ENCODE results near the gene CLEC18A. TPM values are rescaled to one million over a fixed set of nuclear protein-coding genes. Genes with fewer than 3 reads are reported as not detected.

Gene CLEC18A
- total and polyA plus RNA-seq, 2 of the 8 experiments (the other 6 are each of a cell fraction or from before 2014, with no cell fraction given), result 1.3 to 1.4 TPM

GRCh38 chr16:69932228-69932627 lies 18.9 kb upstream of the CLEC18A start:
- WGBS, 2 experiments (ENCODE audit: extremely low coverage in 1 of 2, insufficient coverage in 1 of 2, insufficient read length in 1 of 2, insufficient replicate concordance in 2 of 2, low coverage in 1 of 2, low lambda C conversion rate in 2 of 2, missing lambda C conversion rate in 1 of 2), result 95% methylated on average over 9 of the region's 9 CpGs; no CpG with 5 or more reads in 1 of the 2 experiments

More at GRCh38 chr16:69932228-69932627, 18.9 kb upstream of the CLEC18A start:
- H3K23ac ChIP-seq (ENCODE audit: insufficient read length), result no peak overlapping the region
- H2BK20ac ChIP-seq (ENCODE audit: low read length), result no peak overlapping the region
- no peak overlapping the region for H3K4me2 ChIP-seq (ENCODE audit: insufficient read depth in 1 of 2, low read depth in 2 of 2, low read length in 2 of 2)
- H4K91ac ChIP-seq (replicated peaks; ENCODE audit: insufficient read length, low read length), result no peak overlapping the region
- no peak overlapping the region for H2AK5ac ChIP-seq (ENCODE audit: low read depth, low read length)
- TF ChIP-seq SRF (IDR thresholded peaks at IDR 0.05; ENCODE audit: low read depth, low read length) (no peak), SP1 (IDR thresholded peaks at IDR 0.05; ENCODE audit: low read depth, low read length) (no peak)
- H2BK15ac ChIP-seq (ENCODE audit: low read length), result no peak overlapping the region
- H3K79me2 ChIP-seq (ENCODE audit: control insufficient read depth in 1 of 2, insufficient read depth in 2 of 2, low read length in 2 of 2), result no peaks in the 10 kb centered on the region
- H4K8ac ChIP-seq (ENCODE audit: extremely low read depth, insufficient read depth, low read length), result no peak overlapping the region
- H3K9me3 ChIP-seq (ENCODE audit: insufficient read depth in 2 of 2, low read depth in 1 of 2, low read length in 1 of 2), result no peaks in the 10 kb centered on the region
- no peak overlapping the region for H4K5ac ChIP-seq (ENCODE audit: insufficient read length, low read depth, low read length)
- ChIA-PET POLR2A (ENCODE audit: partially characterized antibody) (no interaction called here), CTCF (ENCODE audit: partially characterized antibody) (interaction anchor here (0.5 to 9.6 kb wide), 5 partner anchors 9 to 707 kb away, joined by 3 to 123 read pairs (median 31); no protein-coding TSS in a partner anchor)
- H2BK12ac ChIP-seq (ENCODE audit: low read depth, low read length), result no peak overlapping the region
- H2BK120ac ChIP-seq (replicated peaks; ENCODE audit: low read depth, low read length), result no peak overlapping the region
- H3K4me3 ChIP-seq (ENCODE audit: extremely low read depth in 1 of 4, insufficient read depth in 2 of 4, low read depth in 3 of 4, low read length in 4 of 4), result no peak overlapping the region
- no peaks in the 10 kb centered on the region for H3K27me3 ChIP-seq (replicated peaks in 1 of 4; ENCODE audit: control insufficient read depth in 3 of 4, extremely low read depth in 1 of 4, insufficient read depth in 3 of 4, low read length in 3 of 4)
- H3K18ac ChIP-seq (ENCODE audit: extremely low read depth, low read length), result no peak overlapping the region
- FAIRE-seq (no peak), DNase-seq (ENCODE audit: low read depth in 1 of 2, low spot score in 2 of 2) (no peak)
- H3K23me2 ChIP-seq (ENCODE audit: low read depth, low read length), result no peaks in the 10 kb centered on the region
- H3K79me1 ChIP-seq (ENCODE audit: low read depth, low read length), result no peaks in the 10 kb centered on the region
- H3K9ac ChIP-seq (replicated peaks in 1 of 4; ENCODE audit: extremely low read depth in 1 of 4, low read depth in 3 of 4, low read length in 3 of 4), result no peak overlapping the region
- H3K4me1 ChIP-seq (replicated peaks in 1 of 4; ENCODE audit: control insufficient read depth in 3 of 4, insufficient read depth in 4 of 4, low read length in 3 of 4), result peaks cover 0 to 2% (median 1%) of the 10 kb centered on the region in 4 experiments; a peak in 3 of 7 replicates
- H3K36me3 ChIP-seq (ENCODE audit: control insufficient read depth in 2 of 4, insufficient read depth in 4 of 4, low read length in 3 of 4), result peaks cover 0 to 8% (median 7%) of the 10 kb centered on the region in 4 experiments; a peak in 5 of 8 replicates
- peaks cover 0 to 1% of the 10 kb centered on the region in 2 experiments for H4K20me1 ChIP-seq (replicated peaks in 1 of 2; ENCODE audit: control insufficient read depth in 1 of 2, insufficient read depth in 2 of 2, low read length in 2 of 2)
- H3K14ac ChIP-seq (ENCODE audit: insufficient read length), result no peak overlapping the region
- H2AFZ ChIP-seq (ENCODE audit: low read length), result no peak overlapping the region
- H2BK5ac ChIP-seq (ENCODE audit: low read depth, low read length), result no peak overlapping the region
- H3K56ac ChIP-seq (replicated peaks; ENCODE audit: insufficient read length, low read depth, low read length), result no peak overlapping the region
- H3K4ac ChIP-seq (replicated peaks; ENCODE audit: insufficient read length, low read depth, low read length), result no peak overlapping the region
- no peak overlapping the region for H3K27ac ChIP-seq (ENCODE audit: low read depth, low read length)

All from H1 (cell line).